Fibroblast of lung (primary cell): ENCODE data around the gene HAND2. TPM values are rescaled to one million over a fixed set of nuclear protein-coding genes. Genes with fewer than 3 reads are reported as not detected.

ENCODE experiments used
- DNase-seq, 2 donors: peaks; one replicate each; pipeline versions ENCODE4 v3.0.0 to v3.0.0-alpha.2; 2010; ENCODE audit warnings: low read depth in 2 of 2
- H2AFZ ChIP-seq: 2 replicates; pipeline ENCODE4 v1.5.1; 2012; ENCODE audit warnings: low read length, control low read depth, inconsistent platforms
- H3K27ac ChIP-seq: 2 replicates; pipeline ENCODE4 v1.5.1; 2011; ENCODE audit warnings: low read length, control low read depth; ENCODE audit not compliant: insufficient read depth
- H3K27me3 ChIP-seq: 2 replicates; pipeline ENCODE4 v1.5.1; 2011; ENCODE audit warnings: mild to moderate bottlenecking, low read length; ENCODE audit not compliant: control insufficient read depth, insufficient read depth
- H3K36me3 ChIP-seq: 2 replicates; pipeline ENCODE4 v1.5.1; 2011; ENCODE audit warnings: low read length; ENCODE audit not compliant: control insufficient read depth, insufficient read depth
- H3K4me1 ChIP-seq: 2 replicates; pipeline ENCODE4 v1.5.1; 2011; ENCODE audit warnings: low read length; ENCODE audit not compliant: control insufficient read depth, insufficient read depth; ENCODE audit errors: extremely low read depth
- H3K4me2 ChIP-seq: 2 replicates; pipeline ENCODE4 v1.5.1; 2011; ENCODE audit warnings: low read length, control low read depth; ENCODE audit not compliant: insufficient read depth; ENCODE audit errors: extremely low read depth
- H3K4me3 ChIP-seq, 4 experiments: fragments of 200-600 bp in 1 of 4; sonication (generic) in 1 of 4; replicated peaks in 1 of 4; 2 replicates each; pipeline ENCODE4 v1.5.1; 2011 to 2016; ENCODE audit warnings: low read length in 4 of 4, low read depth in 3 of 4, mild to moderate bottlenecking in 3 of 4, control low read depth in 2 of 4, inconsistent platforms in 1 of 4, mixed read lengths in 1 of 4; ENCODE audit not compliant: insufficient read depth in 1 of 4; ENCODE audit errors: control extremely low read depth in 1 of 4
- H3K79me2 ChIP-seq: 2 replicates; pipeline ENCODE4 v1.5.1; 2012; ENCODE audit warnings: mild to moderate bottlenecking, low read length, inconsistent platforms; ENCODE audit not compliant: control insufficient read depth, insufficient read depth
- H3K9ac ChIP-seq: 2 replicates; pipeline ENCODE4 v1.5.1; 2011; ENCODE audit warnings: mild to moderate bottlenecking, low read length, control low read depth; ENCODE audit not compliant: insufficient read depth
- H3K9me3 ChIP-seq: 2 replicates; pipeline ENCODE4 v1.5.1; 2012; ENCODE audit warnings: low read depth, low read length; ENCODE audit not compliant: control insufficient read depth, insufficient read depth
- H4K20me1 ChIP-seq: 2 replicates; pipeline ENCODE4 v1.5.1; 2011; ENCODE audit warnings: low read length; ENCODE audit not compliant: control insufficient read depth, insufficient read depth; ENCODE audit errors: extremely low read depth
- CTCF ChIP-seq, 2 donors: IDR thresholded peaks in 1 of 2; conservative IDR thresholded peaks in 1 of 2; 1 replicate in 1 of 2; 2 replicates in 1 of 2; pipeline ENCODE4 v1.5.1; 2011 to 2012; ENCODE audit warnings: low read length in 2 of 2, control low read depth in 1 of 2, inconsistent platforms in 1 of 2, low read depth in 1 of 2, mild to moderate bottlenecking in 1 of 2
- EZH2 ChIP-seq: IDR thresholded peaks from 2 replicates; pipeline ENCODE4 v1.5.1; 2012; ENCODE audit warnings: low read length, control low read depth, mild to moderate bottlenecking; ENCODE audit errors: missing control alignments
- polyA plus RNA-seq, 2 donors: library from polyadenylated mRNA; depleted of rRNA in 1 of 2; stranded (reverse) in 1 of 2; unstranded in 1 of 2; fragments of >200 nt; gene quantifications; 2 replicates each; pipeline ENCODE4 v1.2.1, GENCODE V29; 2011 to 2012; ENCODE audit warnings: missing spikeins in 1 of 2
- total RNA-seq: library from RNA; depleted of rRNA; stranded (reverse); fragments of >200 nt; gene quantifications from 2 replicates; pipeline ENCODE4 v1.2.1, GENCODE V29; 2014

Gene HAND2
- total and polyA plus RNA-seq, 2 donors (not counting 1 experiment from before 2014, with no cell fraction given): under 0.01 to 0.51 TPM

DNA sequence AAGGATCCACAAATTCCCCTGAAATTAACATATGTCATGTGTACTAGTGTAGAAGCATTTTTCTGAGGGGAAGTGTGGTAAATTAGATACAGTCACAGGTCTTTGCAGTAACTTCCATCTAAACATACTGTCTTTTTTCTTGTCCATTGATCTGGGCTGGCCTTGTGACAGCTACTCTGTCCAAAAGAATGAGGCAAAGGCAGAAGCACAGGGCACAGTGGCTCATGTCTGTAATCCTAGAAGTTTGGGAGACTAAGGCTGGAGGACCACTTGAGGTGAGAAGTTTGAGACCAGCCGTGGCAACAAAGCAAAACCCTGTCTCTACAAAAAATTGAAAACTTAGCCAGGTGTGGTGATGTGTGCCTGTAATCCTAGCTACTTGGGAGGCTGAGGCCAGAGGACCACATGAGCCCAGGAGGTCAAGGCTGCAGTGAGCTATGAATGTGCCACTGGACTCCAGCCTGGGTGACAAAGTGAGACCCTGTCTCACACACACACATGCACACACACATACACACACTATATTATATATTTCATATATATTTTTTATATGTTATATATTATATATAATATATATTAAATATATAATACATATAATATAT, 47.6 kb downstream of the HAND2 start:
- no peak for DNase-seq
- no peak overlapping the region for H3K4me2 ChIP-seq
- H3K9me3 ChIP-seq: no peaks in the 10 kb centered on the region
- no peak overlapping the region for H3K27ac ChIP-seq
- H3K79me2 ChIP-seq: no peaks in the 10 kb centered on the region
- no peaks in the 10 kb centered on the region for H3K27me3 ChIP-seq
- TF ChIP-seq EZH2: no peak
- TF ChIP-seq CTCF (conservative IDR thresholded peaks at IDR 0.05 in 1 of 2, IDR thresholded peaks at IDR 0.05 in 1 of 2; ENCODE audit: low read depth in 1 of 2, low read length in 2 of 2): no peak
- no peak overlapping the region for H3K9ac ChIP-seq
- H2AFZ ChIP-seq: no peak overlapping the region
- no peaks in the 10 kb centered on the region for H3K36me3 ChIP-seq
- H3K4me3 ChIP-seq: no peak overlapping the region
- no peaks in the 10 kb centered on the region for H4K20me1 ChIP-seq
- H3K4me1 ChIP-seq: peaks cover 11% of the 10 kb centered on the region

DNA sequence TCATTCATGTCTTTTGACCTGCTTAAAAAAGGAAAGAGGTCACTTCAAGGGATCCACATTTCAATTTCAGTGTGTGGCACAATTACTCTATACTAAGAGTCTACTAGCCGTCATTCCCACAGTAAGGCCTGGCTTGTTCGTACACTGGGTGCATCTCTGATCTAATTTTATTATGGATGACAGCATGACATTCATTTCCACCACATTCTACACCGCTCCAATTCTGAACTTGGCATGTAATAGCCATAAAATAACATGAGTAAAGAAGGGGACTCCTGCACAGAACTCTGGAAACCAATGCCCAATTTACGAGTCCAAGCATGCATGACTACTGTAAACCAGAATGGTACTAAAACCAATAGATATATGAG, 51.1 kb downstream of the HAND2 start:
- no peak overlapping the region for H3K27ac ChIP-seq
- H3K4me3 ChIP-seq: no peak overlapping the region
- no peaks in the 10 kb centered on the region for H4K20me1 ChIP-seq
- H3K9me3 ChIP-seq: no peaks in the 10 kb centered on the region
- no peak overlapping the region for H2AFZ ChIP-seq
- H3K9ac ChIP-seq: no peak overlapping the region
- no peak for DNase-seq
- H3K4me2 ChIP-seq: no peak overlapping the region
- H3K4me1 ChIP-seq: peaks cover 5% of the 10 kb centered on the region
- no peaks in the 10 kb centered on the region for H3K27me3 ChIP-seq
- no peaks in the 10 kb centered on the region for H3K79me2 ChIP-seq
- H3K36me3 ChIP-seq: no peaks in the 10 kb centered on the region
- TF ChIP-seq EZH2 (no peak), CTCF (conservative IDR thresholded peaks at IDR 0.05 in 1 of 2, IDR thresholded peaks at IDR 0.05 in 1 of 2; ENCODE audit: low read depth in 1 of 2, low read length in 2 of 2) (no peak)

DNA sequence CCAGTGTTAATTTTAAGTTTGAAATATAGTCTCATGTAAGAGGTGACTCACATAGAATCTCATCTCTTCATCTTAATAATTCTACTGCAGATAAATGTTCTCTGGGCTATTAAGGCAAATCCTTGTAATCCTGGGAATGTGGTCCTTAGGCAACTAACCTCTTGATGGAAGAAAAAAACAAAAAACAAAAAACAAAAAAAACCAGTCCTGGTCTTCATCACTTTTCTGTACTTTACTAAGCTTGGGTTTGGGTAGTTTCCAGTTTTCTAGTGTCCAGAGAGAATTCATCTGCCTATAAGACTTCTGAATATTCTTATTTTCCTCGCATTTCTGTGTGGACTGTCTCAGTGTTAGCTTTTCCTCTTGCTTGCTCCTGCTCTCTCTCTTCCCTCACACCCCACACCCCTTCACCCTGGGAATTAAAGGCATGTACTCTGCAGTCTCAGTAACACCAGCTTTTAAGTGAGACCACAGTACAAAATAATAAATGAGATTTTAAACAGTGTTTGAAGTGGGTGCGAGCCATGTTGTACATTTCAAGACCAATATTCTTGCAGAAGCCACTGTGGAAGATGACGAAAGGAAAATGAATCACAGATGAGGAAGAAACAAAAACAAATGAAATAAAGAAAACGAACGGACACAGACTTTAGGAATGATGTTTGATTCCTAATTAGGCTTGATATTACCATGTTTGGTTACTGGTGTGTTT, 51.7 kb downstream of the HAND2 start:
- H3K79me2 ChIP-seq: no peaks in the 10 kb centered on the region
- peak; percentile 86 to 88 for DNase-seq
- no peak overlapping the region for H3K27ac ChIP-seq
- H2AFZ ChIP-seq: no peak overlapping the region
- no peaks in the 10 kb centered on the region for H4K20me1 ChIP-seq
- H3K4me2 ChIP-seq: no peak overlapping the region
- H3K36me3 ChIP-seq: no peaks in the 10 kb centered on the region
- H3K4me3 ChIP-seq: no peak overlapping the region
- no peaks in the 10 kb centered on the region for H3K27me3 ChIP-seq
- no peak overlapping the region for H3K9ac ChIP-seq
- no peaks in the 10 kb centered on the region for H3K9me3 ChIP-seq
- TF ChIP-seq CTCF (conservative IDR thresholded peaks at IDR 0.05 in 1 of 2, IDR thresholded peaks at IDR 0.05 in 1 of 2; ENCODE audit: low read depth in 1 of 2, low read length in 2 of 2) (no peak), EZH2 (no peak)
- H3K4me1 ChIP-seq: peaks cover 5% of the 10 kb centered on the region
